Left ventricle myocardium inferior (tissue), 1 donor: ENCODE results near the gene UNC13A. TPM values are rescaled to one million over a fixed set of nuclear protein-coding genes. Genes with fewer than 3 reads are reported as not detected.

Source experiments
- DNase-seq: peaks from one replicate; pipeline ENCODE4 v3.0.0-alpha.2; 2020
- H3K27ac ChIP-seq: fragments of 200-600 bp; replicated peaks from 2 replicates; pipeline ENCODE4 v1.8.0; 2021
- H3K27me3 ChIP-seq: fragments of 200-600 bp; 2 replicates; pipeline ENCODE4 v1.8.0; 2021; ENCODE audit warnings: low read depth
- H3K36me3 ChIP-seq: fragments of 200-600 bp; 2 replicates; pipeline ENCODE4 v1.8.0; 2021
- H3K4me1 ChIP-seq: fragments of 200-600 bp; 2 replicates; pipeline ENCODE4 v1.8.0; 2021
- H3K4me3 ChIP-seq: fragments of 200-600 bp; 2 replicates; pipeline ENCODE4 v1.8.0; 2021; ENCODE audit warnings: mild to moderate bottlenecking, moderate library complexity
- H3K9me3 ChIP-seq: fragments of 200-600 bp; replicated peaks from 2 replicates; pipeline ENCODE4 v1.8.0; 2021
- CTCF ChIP-seq: fragments of 200-600 bp; IDR thresholded peaks from 2 replicates; pipeline ENCODE4 v1.8.0; 2021; ENCODE audit warnings: antibody characterized with exemption, mild to moderate bottlenecking, borderline replicate concordance
- intact Hi-C: fragments of 100-400 bp; cut with micrococcal nuclease; formaldehyde crosslinking; loops from one replicate; pipeline ENCODE4 v1.11.0; 2022
- long read RNA-seq: library from polyadenylated mRNA; unstranded; transcript quantifications from one replicate; pipeline ENCODE4 v2.0.0, GENCODE V29; 2021
- total RNA-seq: library from RNA; stranded (reverse); fragmentation: NEBNext Ultra II Directional; extraction: Animal tissue kit (Norgen Biotek cat#: 25700); gene quantifications from one replicate; pipeline ENCODE4 v1.2.1, GENCODE V29; 2021
- donor health status: DM: no; HTN: yes; CAD: no; lungs with severe emphysema.

UNC13A gene
- total RNA-seq, result 0.05 TPM
- long read RNA-seq, result 0 reads

DNA sequence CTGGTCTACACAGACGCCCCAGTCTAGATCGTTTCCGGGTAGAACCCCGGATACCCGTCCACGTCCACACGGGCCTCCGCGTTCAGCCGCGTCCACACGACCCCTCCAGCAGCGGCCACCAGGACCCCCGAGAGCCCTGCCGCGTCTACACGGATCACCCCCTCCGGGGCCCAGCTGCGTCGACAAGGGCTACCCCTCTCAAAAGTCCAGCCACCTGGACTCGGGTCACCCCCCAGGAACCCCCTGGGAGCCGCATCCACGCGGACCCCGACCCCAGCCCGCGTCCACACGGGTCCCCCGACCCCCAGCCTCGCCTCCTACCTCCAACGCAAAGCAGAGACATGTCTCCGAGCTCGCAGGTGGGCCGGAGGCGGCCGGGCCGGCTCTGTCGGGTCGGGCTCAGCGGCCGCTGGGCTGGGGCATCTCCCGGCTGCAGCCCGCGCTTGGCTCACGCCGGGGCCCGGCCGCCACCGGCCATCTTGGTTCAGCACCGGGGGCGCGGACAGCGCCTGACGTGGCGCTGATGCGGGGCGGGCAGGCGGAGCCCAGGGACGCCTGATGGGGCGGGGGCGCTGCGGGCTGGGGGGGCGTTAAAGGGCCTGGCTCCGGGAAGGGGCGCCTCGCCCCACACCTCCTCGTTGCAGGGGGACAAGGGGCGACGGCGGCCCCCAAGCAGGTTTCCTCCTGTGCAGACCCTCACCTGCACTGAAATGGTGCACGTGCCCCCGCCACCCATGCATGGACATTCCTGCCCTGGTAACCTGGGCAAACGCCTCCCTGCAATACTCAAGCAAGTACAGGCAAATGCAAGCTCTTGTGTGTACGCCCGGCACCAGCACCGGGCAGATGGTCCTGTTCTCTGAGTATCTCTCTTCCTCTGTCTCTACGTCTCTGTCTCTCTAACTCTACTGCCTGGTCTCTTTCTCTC lies at the start of gene UNC13A:
Gene UNC13A, minus strand, starts transcription at position 498 of the 928 bp plus-strand sequence. Its CDS starts 155 bp downstream, at position 343.
- intact Hi-C loops, result no loop called here
- H3K4me3 ChIP-seq, result peak within 1 kb of the TSS; percentile 37
- no peaks in the 10 kb centered on the region for H3K36me3 ChIP-seq
- H3K27me3 ChIP-seq, result peaks cover 96% of the 10 kb centered on the region
- H3K4me1 ChIP-seq, result peaks cover 30% of the 10 kb centered on the region
- no peak within 1 kb of the TSS for H3K27ac ChIP-seq
- TF ChIP-seq CTCF, result no peak
- peak; percentile 40 for DNase-seq
- H3K9me3 ChIP-seq, result no peaks in the 10 kb centered on the region

- Histone ChIP-seq H3K9me3 (no peaks in the 10 kb centered on the region), H3K27ac (no peak overlapping the region), H3K27me3 (no peaks in the 10 kb centered on the region), H3K4me3 (no peak overlapping the region), H3K36me3 (peaks cover 42% of the 10 kb centered on the region), H3K4me1 (no peaks in the 10 kb centered on the region)
- no peak for TF ChIP-seq CTCF
- DNase-seq, result no peak
- intact Hi-C loops, result no loop called here
Observed at GRCh38 chr19:17737690-17738153, 49.6 kb upstream of the UNC13A start.

DNA sequence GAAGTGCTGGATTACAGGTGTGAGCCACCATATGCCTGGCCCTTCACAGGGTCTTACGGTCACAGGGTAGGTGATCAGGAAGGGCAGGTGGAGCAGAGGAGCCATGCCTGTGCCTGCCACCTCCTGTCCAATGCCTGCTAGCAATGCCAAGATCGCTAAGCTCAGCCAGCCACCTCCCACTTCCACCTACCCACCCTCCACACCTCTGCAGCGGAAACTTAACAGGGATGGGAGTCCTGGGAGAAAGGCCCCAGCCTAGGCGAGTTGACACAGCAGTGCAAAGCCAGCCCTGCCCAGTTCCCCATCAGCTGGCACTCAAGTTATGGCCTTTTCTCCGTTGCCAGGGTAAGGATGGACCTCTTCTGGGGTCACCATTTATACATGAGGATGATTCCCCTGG lies 47.3 kb upstream of the UNC13A start:
- Histone ChIP-seq H3K9me3 (peaks cover 6% of the 10 kb centered on the region), H3K4me1 (no peaks in the 10 kb centered on the region), H3K36me3 (peaks cover 63% of the 10 kb centered on the region), H3K27me3 (no peaks in the 10 kb centered on the region), H3K4me3 (no peak overlapping the region), H3K27ac (no peak overlapping the region)
- DNase-seq, result no peak
- TF ChIP-seq CTCF, result no peak
- intact Hi-C loops, result no loop called here

DNA sequence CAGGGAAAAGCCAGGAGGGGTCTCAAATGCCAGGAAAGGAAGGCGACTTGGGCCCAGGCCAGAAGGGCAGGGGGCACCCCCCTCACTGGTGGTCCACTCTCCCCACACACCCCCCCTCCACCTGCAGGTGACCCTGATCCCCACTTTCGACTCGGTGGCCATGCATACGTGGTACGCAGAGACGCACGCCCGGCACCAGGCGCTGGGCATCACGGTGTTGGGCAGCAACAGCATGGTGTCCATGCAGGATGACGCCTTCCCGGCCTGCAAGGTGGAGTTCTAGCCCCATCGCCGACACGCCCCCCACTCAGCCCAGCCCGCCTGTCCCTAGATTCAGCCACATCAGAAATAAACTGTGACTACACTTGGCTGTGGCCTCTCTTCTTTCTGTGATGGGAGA lies 46.0 kb upstream of the UNC13A start:
- Histone ChIP-seq H3K9me3 (peaks cover 6% of the 10 kb centered on the region), H3K4me1 (no peaks in the 10 kb centered on the region), H3K4me3 (no peak overlapping the region), H3K27me3 (no peaks in the 10 kb centered on the region), H3K27ac (no peak overlapping the region), H3K36me3 (peaks cover 75% of the 10 kb centered on the region)
- intact Hi-C loops, result no loop called here
- DNase-seq, result no peak
- TF ChIP-seq CTCF, result no peak

GRCh38 chr19:17733127-17733526 lies 45.0 kb upstream of the UNC13A start:
- intact Hi-C loops, result no loop called here
- no peak for TF ChIP-seq CTCF
- H3K4me1 ChIP-seq, result no peaks in the 10 kb centered on the region
- DNase-seq, result no peak
- no peak overlapping the region for H3K27ac ChIP-seq
- peaks cover 85% of the 10 kb centered on the region for H3K36me3 ChIP-seq
- H3K9me3 ChIP-seq, result peaks cover 6% of the 10 kb centered on the region
- no peaks in the 10 kb centered on the region for H3K27me3 ChIP-seq
- no peak overlapping the region for H3K4me3 ChIP-seq
